ENCODE measurements around the gene PRCD. TPM values are rescaled to one million over a fixed set of nuclear protein-coding genes. Genes with fewer than 3 reads are reported as not detected.
A peak's percentile ranks its signal among the peaks of the same experiment; 100 is the strongest.

PRCD gene
- total and polyA plus RNA-seq, 2 donors (not counting 1 experiment from before 2014, with no cell fraction given) = 18.0 to 30.6 TPM

- no peaks in the 10 kb centered on the region for H3K27me3 Mint-ChIP-seq
- Histone ChIP-seq H3K79me2 (ENCODE audit: control insufficient read depth, insufficient read depth, low read length) (peaks cover 88% of the 10 kb centered on the region), H3K4me2 (replicated peaks; ENCODE audit: low read depth, low read length, poor library complexity, severe bottlenecking) (peak overlapping the region; percentile 82), H3K4me1 (ENCODE audit: control insufficient read depth in 2 of 2, insufficient read depth in 2 of 2, low read length in 2 of 2) (peaks cover 53 to 78% of the 10 kb centered on the region in 2 donors), H3K27ac (ENCODE audit: low read length in 2 of 2) (peak overlapping the region; percentile 78 to 94), H3K9me3 (ENCODE audit: control extremely low read depth in 1 of 3, control insufficient read depth in 2 of 3, insufficient read depth in 1 of 3, low read length in 2 of 3) (no peaks in the 10 kb centered on the region), H4K20me1 (ENCODE audit: control insufficient read depth, insufficient read depth, low read length, poor library complexity, severe bottlenecking) (peaks cover 47% of the 10 kb centered on the region), H3K36me3 (replicated peaks in 1 of 2; ENCODE audit: control extremely low read depth in 1 of 2, control insufficient read depth in 1 of 2, extremely low read depth in 1 of 2, insufficient read depth in 2 of 2, low read length in 1 of 2) (peaks cover 0 to 45% of the 10 kb centered on the region in 2 experiments), H3K27me3 (replicated peaks in 1 of 4; ENCODE audit: control extremely low read depth in 1 of 4, control insufficient read depth in 3 of 4, insufficient read depth in 4 of 4, low read length in 3 of 4) (no peaks in the 10 kb centered on the region), H3K4me3 (ENCODE audit: control extremely low read depth in 1 of 5, extremely low read depth in 1 of 5, insufficient read depth in 1 of 5, low read depth in 2 of 5, low read length in 4 of 5) (peak overlapping the region; percentile 46 to 97 (median 95)), H3K9ac (ENCODE audit: low read length) (peak overlapping the region; percentile 86), H2AFZ (ENCODE audit: insufficient read depth, low read depth, low read length, poor library complexity, severe bottlenecking) (no peak overlapping the region)
- intact Hi-C loops (cut with micrococcal nuclease) = loop anchor here (10.0 kb wide), 1 partner anchor 224 kb away; no protein-coding TSS in a partner anchor
- H3K4me3 Mint-ChIP-seq = peak overlapping the region; percentile 97
- TF ChIP-seq, protein P1, sequence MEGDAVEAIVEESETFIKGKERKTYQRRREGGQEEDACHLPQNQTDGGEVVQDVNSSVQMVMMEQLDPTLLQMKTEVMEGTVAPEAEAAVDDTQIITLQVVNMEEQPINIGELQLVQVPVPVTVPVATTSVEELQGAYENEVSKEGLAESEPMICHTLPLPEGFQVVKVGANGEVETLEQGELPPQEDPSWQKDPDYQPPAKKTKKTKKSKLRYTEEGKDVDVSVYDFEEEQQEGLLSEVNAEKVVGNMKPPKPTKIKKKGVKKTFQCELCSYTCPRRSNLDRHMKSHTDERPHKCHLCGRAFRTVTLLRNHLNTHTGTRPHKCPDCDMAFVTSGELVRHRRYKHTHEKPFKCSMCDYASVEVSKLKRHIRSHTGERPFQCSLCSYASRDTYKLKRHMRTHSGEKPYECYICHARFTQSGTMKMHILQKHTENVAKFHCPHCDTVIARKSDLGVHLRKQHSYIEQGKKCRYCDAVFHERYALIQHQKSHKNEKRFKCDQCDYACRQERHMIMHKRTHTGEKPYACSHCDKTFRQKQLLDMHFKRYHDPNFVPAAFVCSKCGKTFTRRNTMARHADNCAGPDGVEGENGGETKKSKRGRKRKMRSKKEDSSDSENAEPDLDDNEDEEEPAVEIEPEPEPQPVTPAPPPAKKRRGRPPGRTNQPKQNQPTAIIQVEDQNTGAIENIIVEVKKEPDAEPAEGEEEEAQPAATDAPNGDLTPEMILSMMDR (IDR thresholded peaks at IDR 0.05) = no peak
- TF ChIP-seq EZH2 (IDR thresholded peaks at IDR 0.05; ENCODE audit: borderline replicate concordance, insufficient read depth, low read depth, low read length, poor library complexity, severe bottlenecking) = no peak
- ATAC-seq (ENCODE audit: low read depth) (peak; percentile 36), DNase-seq (peak; percentile 78)
- H3K9me3 Mint-ChIP-seq (ENCODE audit: insufficient read depth) = no peaks in the 10 kb centered on the region
- ChIA-PET POLR2A (interaction anchor here (0.6 to 22.8 kb wide), 11 partner anchors 8 to 1621 kb away, joined by 3 to 478 read pairs (median 4); partner anchors contain the start of genes AANAT and SPHK1), CTCF (interaction anchor here (1.1 to 20.8 kb wide), 9 partner anchors 9 to 101 kb away, joined by 3 to 442 read pairs (median 6); partner anchors contain the start of gene AANAT)
- H3K4me1 Mint-ChIP-seq = peaks cover 74% of the 10 kb centered on the region
- peak overlapping the region; percentile 94 for H3K27ac Mint-ChIP-seq
- 0% methylated on average over 1 of the region's 4 CpGs for WGBS (ENCODE audit: insufficient coverage)
Observed at GRCh38 chr17:76498876-76499251, 41.0 kb upstream of the PRCD start.

DNA sequence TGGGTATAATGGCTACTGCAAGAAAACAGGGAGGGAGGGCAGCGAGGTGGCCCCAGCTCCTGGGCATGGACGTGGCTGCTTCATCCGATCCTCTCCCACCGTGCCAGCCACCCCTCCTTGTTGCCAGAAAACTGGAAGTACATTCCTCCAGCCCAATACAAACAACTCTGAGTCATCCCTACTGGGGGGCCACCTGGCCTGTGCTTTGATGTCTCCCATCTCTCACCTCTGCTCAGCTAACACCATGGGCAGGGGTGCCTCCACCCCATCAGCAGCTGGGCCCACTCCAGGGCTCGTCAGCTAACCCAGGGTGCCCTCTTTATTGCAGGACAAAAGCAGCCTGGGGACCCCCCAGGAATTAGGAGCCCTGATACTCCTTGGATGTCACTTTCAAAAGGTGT, 40.6 kb upstream of the PRCD start:
- peak overlapping the region; percentile 78 to 94 for H3K27ac ChIP-seq (ENCODE audit: low read length in 2 of 2)
- DNase-seq (no peak), ATAC-seq (ENCODE audit: low read depth) (no peak)
- ChIA-PET CTCF (interaction anchor here (0.8 to 20.8 kb wide), 8 partner anchors 8 to 196 kb away, joined by 3 to 442 read pairs (median 6); partner anchors contain the start of gene AANAT), POLR2A (interaction anchor here (0.7 to 22.8 kb wide), 10 partner anchors 8 to 512 kb away, joined by 3 to 478 read pairs (median 4); partner anchors contain the start of genes AANAT, PRPSAP1 and SPHK1)
- no peaks in the 10 kb centered on the region for H3K27me3 Mint-ChIP-seq
- TF ChIP-seq EZH2 (IDR thresholded peaks at IDR 0.05; ENCODE audit: borderline replicate concordance, insufficient read depth, low read depth, low read length, poor library complexity, severe bottlenecking) = no peak
- TF ChIP-seq, protein P1 (IDR thresholded peaks at IDR 0.05) = no peak
- peaks cover 43% of the 10 kb centered on the region for H4K20me1 ChIP-seq (ENCODE audit: control insufficient read depth, insufficient read depth, low read length, poor library complexity, severe bottlenecking)
- H3K36me3 ChIP-seq (replicated peaks in 1 of 2; ENCODE audit: control extremely low read depth in 1 of 2, control insufficient read depth in 1 of 2, extremely low read depth in 1 of 2, insufficient read depth in 2 of 2, low read length in 1 of 2) = peaks cover 0 to 43% of the 10 kb centered on the region in 2 experiments
- no peaks in the 10 kb centered on the region for H3K27me3 ChIP-seq (replicated peaks in 1 of 4; ENCODE audit: control extremely low read depth in 1 of 4, control insufficient read depth in 3 of 4, insufficient read depth in 4 of 4, low read length in 3 of 4)
- no peaks in the 10 kb centered on the region for H3K9me3 ChIP-seq (ENCODE audit: control extremely low read depth in 1 of 3, control insufficient read depth in 2 of 3, insufficient read depth in 1 of 3, low read length in 2 of 3)
- intact Hi-C loops (cut with micrococcal nuclease) = loop anchor here (10.0 kb wide), 1 partner anchor 224 kb away; no protein-coding TSS in a partner anchor
- peaks cover 49 to 77% of the 10 kb centered on the region in 2 donors for H3K4me1 ChIP-seq (ENCODE audit: control insufficient read depth in 2 of 2, insufficient read depth in 2 of 2, low read length in 2 of 2)
- H3K27ac Mint-ChIP-seq = peak overlapping the region; percentile 94
- H3K9me3 Mint-ChIP-seq (ENCODE audit: insufficient read depth) = no peaks in the 10 kb centered on the region
- H2AFZ ChIP-seq (ENCODE audit: insufficient read depth, low read depth, low read length, poor library complexity, severe bottlenecking) = no peak overlapping the region
- WGBS (ENCODE audit: insufficient coverage) = 36% methylated on average over 5 of the region's 5 CpGs
- H3K9ac ChIP-seq (ENCODE audit: low read length) = peak overlapping the region; percentile 86
- peaks cover 84% of the 10 kb centered on the region for H3K79me2 ChIP-seq (ENCODE audit: control insufficient read depth, insufficient read depth, low read length)
- H3K4me3 ChIP-seq (ENCODE audit: control extremely low read depth in 1 of 5, extremely low read depth in 1 of 5, insufficient read depth in 1 of 5, low read depth in 2 of 5, low read length in 4 of 5) = peak overlapping the region; percentile 46 to 97 (median 95)
- peaks cover 72% of the 10 kb centered on the region for H3K4me1 Mint-ChIP-seq
- H3K4me2 ChIP-seq (replicated peaks; ENCODE audit: low read depth, low read length, poor library complexity, severe bottlenecking) = peak overlapping the region; percentile 82
- H3K4me3 Mint-ChIP-seq = peak overlapping the region; percentile 97
